Astrocyte (in vitro differentiated cells and primary cell): ENCODE results near the gene NMBR. TPM values are rescaled to one million over a fixed set of nuclear protein-coding genes. Genes with fewer than 3 reads are reported as not detected.
A peak's percentile ranks its signal among the peaks of the same experiment; 100 is the strongest.
"Not testable (repeated sequence)": the region's sequence is repeated elsewhere in the genome, so short reads cannot be mapped to it uniquely, and the experiment has no call there.

ENCODE experiments used
- DNase-seq: peaks from one replicate; pipeline ENCODE4 v3.0.0-alpha.2; 2010; ENCODE audit warnings: low read depth
- FAIRE-seq: peaks from 2 replicates; lab custom pipeline; 2011; peaks lifted over from hg19 to GRCh38; lab: Jason Lieb, UNC
- H2AFZ ChIP-seq: 2 replicates; pipeline ENCODE4 v1.6.0; 2012; ENCODE audit warnings: low read depth, low read length, inconsistent platforms
- H3K27ac ChIP-seq: 2 replicates; pipeline ENCODE4 v1.5.1; 2011; ENCODE audit warnings: low read depth, low read length, inconsistent platforms
- H3K27me3 ChIP-seq: 2 replicates; pipeline ENCODE4 v1.6.0; 2011; ENCODE audit warnings: low read length, inconsistent platforms; ENCODE audit not compliant: insufficient read depth
- H3K36me3 ChIP-seq: 2 replicates; pipeline ENCODE4 v1.5.1; 2011; ENCODE audit warnings: low read length, inconsistent platforms; ENCODE audit not compliant: insufficient read depth
- H3K4me1 ChIP-seq: 2 replicates; pipeline ENCODE4 v1.5.1; 2011; ENCODE audit warnings: low read length, inconsistent platforms; ENCODE audit not compliant: insufficient read depth
- H3K4me2 ChIP-seq: 2 replicates; pipeline ENCODE4 v1.6.0; 2012; ENCODE audit warnings: low read length, inconsistent platforms
- H3K4me3 ChIP-seq: 2 replicates; pipeline ENCODE4 v1.5.1; 2011; ENCODE audit warnings: low read depth, mild to moderate bottlenecking, low read length, inconsistent platforms; ENCODE audit not compliant: insufficient read depth
- H3K79me2 ChIP-seq: 2 replicates; pipeline ENCODE4 v1.6.0; 2012; ENCODE audit warnings: mild to moderate bottlenecking, low read length, inconsistent platforms; ENCODE audit not compliant: insufficient read depth
- H3K9ac ChIP-seq: 2 replicates; pipeline ENCODE4 v1.6.0; 2012; ENCODE audit warnings: mild to moderate bottlenecking, low read length, inconsistent platforms
- H3K9me3 ChIP-seq: 2 replicates; pipeline ENCODE4 v1.5.1; 2012; ENCODE audit warnings: low read depth, mild to moderate bottlenecking, low read length, inconsistent platforms; ENCODE audit not compliant: insufficient read depth
- H4K20me1 ChIP-seq: 2 replicates; pipeline ENCODE4 v1.6.0; 2012; ENCODE audit warnings: low read length, inconsistent platforms; ENCODE audit not compliant: insufficient read depth
- H3K27ac Mint-ChIP-seq: one replicate; pipeline ENCODE4 v1.8.0; 2021; ENCODE audit warnings: mild to moderate bottlenecking, mixed read lengths; ENCODE audit not compliant: unreplicated experiment
- H3K27me3 Mint-ChIP-seq: one replicate; pipeline ENCODE4 v1.8.0; 2021; ENCODE audit warnings: low read depth, mixed read lengths; ENCODE audit not compliant: unreplicated experiment
- H3K36me3 Mint-ChIP-seq: one replicate; pipeline ENCODE4 v1.8.0; 2021; ENCODE audit warnings: low read depth, mixed read lengths; ENCODE audit not compliant: unreplicated experiment
- H3K4me1 Mint-ChIP-seq: one replicate; pipeline ENCODE4 v1.8.0; 2021; ENCODE audit warnings: low read depth, mixed read lengths; ENCODE audit not compliant: unreplicated experiment
- H3K4me3 Mint-ChIP-seq: one replicate; pipeline ENCODE4 v1.8.0; 2021; ENCODE audit warnings: mild to moderate bottlenecking, moderate library complexity, mixed read lengths; ENCODE audit not compliant: unreplicated experiment
- H3K9me3 Mint-ChIP-seq: one replicate; pipeline ENCODE4 v1.8.0; 2021; ENCODE audit warnings: mild to moderate bottlenecking, mixed read lengths; ENCODE audit not compliant: unreplicated experiment
- CTCF ChIP-seq: IDR thresholded peaks from 2 replicates; pipeline ENCODE4 v1.5.1; 2011; ENCODE audit warnings: low read depth, mild to moderate bottlenecking, inconsistent platforms, low read length, moderate library complexity; ENCODE audit not compliant: insufficient read depth
- EZH2 ChIP-seq: IDR thresholded peaks from 2 replicates; pipeline ENCODE4 v1.6.1; 2012; ENCODE audit warnings: mild to moderate bottlenecking, low read length, inconsistent platforms; ENCODE audit not compliant: insufficient read depth
- total RNA-seq: library from RNA; stranded (reverse); gene quantifications from 2 replicates; pipeline ENCODE4 v1.2.1, GENCODE V29; 2021

The NMBR gene
- total RNA-seq, 1 donor from 2014 or later, result not detected

- no peak for FAIRE-seq
- H3K36me3 ChIP-seq, result no peaks in the 10 kb centered on the region
- H3K27me3 ChIP-seq, result no peaks in the 10 kb centered on the region
- no peaks in the 10 kb centered on the region for H3K9me3 Mint-ChIP-seq
- TF ChIP-seq CTCF (no peak), EZH2 (no peak)
- no peak overlapping the region for H2AFZ ChIP-seq
- H3K4me3 ChIP-seq, result no peak overlapping the region
- H3K9ac ChIP-seq, result no peak overlapping the region
- H4K20me1 ChIP-seq, result peaks cover 20% of the 10 kb centered on the region
- H3K4me3 Mint-ChIP-seq, result peak overlapping the region; percentile 17
- H3K36me3 Mint-ChIP-seq, result peaks cover 3% of the 10 kb centered on the region
- H3K4me1 ChIP-seq, result peaks cover 4% of the 10 kb centered on the region
- DNase-seq, result no peak
- H3K4me1 Mint-ChIP-seq, result peaks cover 27% of the 10 kb centered on the region
- H3K9me3 ChIP-seq, result no peaks in the 10 kb centered on the region
- peak overlapping the region; percentile 16 for H3K4me2 ChIP-seq
- peak overlapping the region; percentile 47 for H3K27ac ChIP-seq
- peaks cover 95% of the 10 kb centered on the region for H3K79me2 ChIP-seq
- peak overlapping the region; percentile 70 for H3K27ac Mint-ChIP-seq
- no peaks in the 10 kb centered on the region for H3K27me3 Mint-ChIP-seq
Observed at GRCh38 chr6:142153196-142153595, 6.3 kb upstream of the NMBR start.

- peaks cover 20% of the 10 kb centered on the region for H4K20me1 ChIP-seq
- H2AFZ ChIP-seq, result no peak overlapping the region
- no peaks in the 10 kb centered on the region for H3K36me3 ChIP-seq
- Mint-ChIP-seq H3K36me3 (peaks cover 3% of the 10 kb centered on the region), H3K27me3 (no peaks in the 10 kb centered on the region), H3K27ac (peak overlapping the region; percentile 70), H3K4me1 (peaks cover 28% of the 10 kb centered on the region), H3K4me3 (peak overlapping the region; percentile 17), H3K9me3 (no peaks in the 10 kb centered on the region)
- peak; percentile 13 for FAIRE-seq
- peak overlapping the region; percentile 16 for H3K4me2 ChIP-seq
- no peaks in the 10 kb centered on the region for H3K9me3 ChIP-seq
- peaks cover 95% of the 10 kb centered on the region for H3K79me2 ChIP-seq
- H3K4me3 ChIP-seq, result no peak overlapping the region
- H3K9ac ChIP-seq, result no peak overlapping the region
- TF ChIP-seq CTCF (no peak), EZH2 (no peak)
- H3K4me1 ChIP-seq, result peaks cover 7% of the 10 kb centered on the region
- no peaks in the 10 kb centered on the region for H3K27me3 ChIP-seq
- DNase-seq, result peak; percentile 74
- H3K27ac ChIP-seq, result peak overlapping the region; percentile 47
Observed at GRCh38 chr6:142152746-142153145, 5.8 kb upstream of the NMBR start.

- H3K36me3 Mint-ChIP-seq, H3K9me3 ChIP-seq, H3K36me3 ChIP-seq, H3K9ac ChIP-seq, H3K4me1 Mint-ChIP-seq, H3K27me3 Mint-ChIP-seq, H3K27ac ChIP-seq, H3K4me3 Mint-ChIP-seq, H3K4me2 ChIP-seq, FAIRE-seq, H3K27me3 ChIP-seq, H2AFZ ChIP-seq, H4K20me1 ChIP-seq, DNase-seq, H3K27ac Mint-ChIP-seq, H3K4me1 ChIP-seq, H3K4me3 ChIP-seq, H3K79me2 ChIP-seq, H3K9me3 Mint-ChIP-seq: not testable (repeated sequence)
Observed at GRCh38 chr6:142141531-142141930, 5.4 kb downstream of the NMBR start.
